HCT116 (cell line): ENCODE data around the gene SLC1A1. TPM values are rescaled to one million over a fixed set of nuclear protein-coding genes. Genes with fewer than 3 reads are reported as not detected.

Experiments used
- CBX3 ChIP-seq: IDR thresholded peaks from 2 replicates; pipeline ENCODE4 v1.6.1; 2012; ENCODE audit warnings: low read depth
- CEBPB ChIP-seq: IDR thresholded peaks from 2 replicates; pipeline ENCODE4 v1.6.1; 2012; ENCODE audit warnings: low read depth
- ELF1 ChIP-seq: IDR thresholded peaks from 2 replicates; pipeline ENCODE4 v1.6.1; 2012; ENCODE audit warnings: low read depth, borderline replicate concordance
- EZH2phosphoT487 ChIP-seq: fragments of 200-600 bp; IDR thresholded peaks from 2 replicates; pipeline ENCODE4 v1.6.1; 2018; ENCODE audit warnings: antibody characterized with exemption, borderline replicate concordance
- FOSL1 ChIP-seq: IDR thresholded peaks from 2 replicates; pipeline ENCODE4 v1.6.1; 2012; ENCODE audit warnings: low read depth
- JUND ChIP-seq: IDR thresholded peaks from 2 replicates; pipeline ENCODE4 v1.6.1; 2012
- POLR2A ChIP-seq: IDR thresholded peaks from 2 replicates; pipeline ENCODE4 v1.7.0; 2011; ENCODE audit warnings: borderline replicate concordance; ENCODE audit not compliant: insufficient read depth, insufficient read length; ENCODE audit errors: extremely low read depth
- POLR2AphosphoS5 ChIP-seq: IDR thresholded peaks from 2 replicates; pipeline ENCODE4 v1.6.1; 2011; ENCODE audit warnings: mild to moderate bottlenecking, low read depth, low read length, moderate library complexity
- SIN3A ChIP-seq: IDR thresholded peaks from 2 replicates; pipeline ENCODE4 v1.6.1; 2012; ENCODE audit warnings: low read depth
- SP1 ChIP-seq: IDR thresholded peaks from 2 replicates; pipeline ENCODE4 v1.6.1; 2012; ENCODE audit warnings: low read depth
- SRF ChIP-seq: IDR thresholded peaks from 2 replicates; pipeline ENCODE4 v1.6.1; 2012; ENCODE audit warnings: low read depth
- TCF7L2 ChIP-seq: IDR thresholded peaks from 2 replicates; pipeline ENCODE4 v1.7.0; 2011; ENCODE audit warnings: borderline replicate concordance, inconsistent platforms; ENCODE audit not compliant: insufficient read depth, insufficient read length; ENCODE audit errors: extremely low read depth
- YY1 ChIP-seq: IDR thresholded peaks from 2 replicates; pipeline ENCODE4 v1.6.1; 2011; ENCODE audit warnings: low read length, low read depth, moderate library complexity, mild to moderate bottlenecking; ENCODE audit not compliant: insufficient replicate concordance; ENCODE audit errors: extremely low read depth
- total RNA-seq: library from RNA; stranded (reverse); gene quantifications from one replicate; pipeline ENCODE4 v1.2.1, GENCODE V29; 2021; ENCODE audit not compliant: unreplicated experiment
- TF ChIP-seq, protein P1 (sequence below): IDR thresholded peaks from 2 replicates; pipeline ENCODE4 v1.6.1; 2012; ENCODE audit warnings: low read depth
- TF ChIP-seq, protein P2 (sequence below): IDR thresholded peaks from 2 replicates; pipeline ENCODE4 v1.6.1; 2012
- TF ChIP-seq, protein P3 (sequence below): IDR thresholded peaks from 2 replicates; pipeline ENCODE4 v1.6.1; 2012

The SLC1A1 gene
- total RNA-seq, 1 experiment from 2014 or later, result 6.8 TPM

DNA sequence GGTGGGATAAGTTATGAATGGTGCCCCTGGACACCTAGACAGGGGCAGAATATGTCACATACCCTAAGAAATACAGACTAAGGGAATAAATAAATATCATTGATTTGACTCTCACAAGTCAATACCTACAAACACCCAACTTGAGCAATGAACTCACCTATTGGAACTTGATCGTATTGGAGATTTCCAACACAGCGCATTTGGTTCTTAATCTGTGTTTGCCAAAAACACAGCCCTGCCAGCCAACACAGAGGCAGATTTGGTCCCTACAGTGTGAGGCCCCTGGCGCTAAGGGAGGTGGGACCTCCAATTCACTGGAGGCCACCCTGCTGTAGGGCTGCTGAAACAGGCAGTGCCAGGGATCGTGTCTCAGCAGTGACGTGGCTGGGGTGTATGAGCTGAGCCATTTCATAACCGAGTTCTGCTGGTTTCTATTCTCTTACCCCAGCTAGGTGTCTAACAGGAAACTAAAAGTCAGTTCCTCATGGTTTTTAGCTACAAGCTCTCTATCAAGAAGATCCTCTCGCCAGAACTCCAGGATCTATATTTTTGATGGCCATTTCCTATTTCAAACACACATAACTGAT lies 84.5 kb downstream of the SLC1A1 start (continued):
- TF ChIP-seq, protein P1, sequence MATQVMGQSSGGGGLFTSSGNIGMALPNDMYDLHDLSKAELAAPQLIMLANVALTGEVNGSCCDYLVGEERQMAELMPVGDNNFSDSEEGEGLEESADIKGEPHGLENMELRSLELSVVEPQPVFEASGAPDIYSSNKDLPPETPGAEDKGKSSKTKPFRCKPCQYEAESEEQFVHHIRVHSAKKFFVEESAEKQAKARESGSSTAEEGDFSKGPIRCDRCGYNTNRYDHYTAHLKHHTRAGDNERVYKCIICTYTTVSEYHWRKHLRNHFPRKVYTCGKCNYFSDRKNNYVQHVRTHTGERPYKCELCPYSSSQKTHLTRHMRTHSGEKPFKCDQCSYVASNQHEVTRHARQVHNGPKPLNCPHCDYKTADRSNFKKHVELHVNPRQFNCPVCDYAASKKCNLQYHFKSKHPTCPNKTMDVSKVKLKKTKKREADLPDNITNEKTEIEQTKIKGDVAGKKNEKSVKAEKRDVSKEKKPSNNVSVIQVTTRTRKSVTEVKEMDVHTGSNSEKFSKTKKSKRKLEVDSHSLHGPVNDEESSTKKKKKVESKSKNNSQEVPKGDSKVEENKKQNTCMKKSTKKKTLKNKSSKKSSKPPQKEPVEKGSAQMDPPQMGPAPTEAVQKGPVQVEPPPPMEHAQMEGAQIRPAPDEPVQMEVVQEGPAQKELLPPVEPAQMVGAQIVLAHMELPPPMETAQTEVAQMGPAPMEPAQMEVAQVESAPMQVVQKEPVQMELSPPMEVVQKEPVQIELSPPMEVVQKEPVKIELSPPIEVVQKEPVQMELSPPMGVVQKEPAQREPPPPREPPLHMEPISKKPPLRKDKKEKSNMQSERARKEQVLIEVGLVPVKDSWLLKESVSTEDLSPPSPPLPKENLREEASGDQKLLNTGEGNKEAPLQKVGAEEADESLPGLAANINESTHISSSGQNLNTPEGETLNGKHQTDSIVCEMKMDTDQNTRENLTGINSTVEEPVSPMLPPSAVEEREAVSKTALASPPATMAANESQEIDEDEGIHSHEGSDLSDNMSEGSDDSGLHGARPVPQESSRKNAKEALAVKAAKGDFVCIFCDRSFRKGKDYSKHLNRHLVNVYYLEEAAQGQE, result no peak
- TF ChIP-seq SRF (no peak), CBX3 (no peak), JUND (no peak), TCF7L2 (no peak), ELF1 (no peak), FOSL1 (no peak), CEBPB (no peak), EZH2phosphoT487 (no peak), SIN3A (no peak), POLR2A (no peak), YY1 (no peak), SP1 (no peak), POLR2AphosphoS5 (no peak)
- TF ChIP-seq, protein P2, sequence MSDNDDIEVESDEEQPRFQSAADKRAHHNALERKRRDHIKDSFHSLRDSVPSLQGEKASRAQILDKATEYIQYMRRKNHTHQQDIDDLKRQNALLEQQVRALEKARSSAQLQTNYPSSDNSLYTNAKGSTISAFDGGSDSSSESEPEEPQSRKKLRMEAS, result no peak
- TF ChIP-seq, protein P3, sequence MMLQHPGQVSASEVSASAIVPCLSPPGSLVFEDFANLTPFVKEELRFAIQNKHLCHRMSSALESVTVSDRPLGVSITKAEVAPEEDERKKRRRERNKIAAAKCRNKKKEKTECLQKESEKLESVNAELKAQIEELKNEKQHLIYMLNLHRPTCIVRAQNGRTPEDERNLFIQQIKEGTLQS, result no peak
